ENCODE measurements around the gene PPM1N. TPM values are rescaled to one million over a fixed set of nuclear protein-coding genes. Genes with fewer than 3 reads are reported as not detected.

The PPM1N gene
- total RNA-seq, 3 donors from 2014 or later: 1.1 to 1.4 (median 1.3) TPM

- H3K27me3 Mint-ChIP-seq (ENCODE audit: low read depth): no peaks in the 10 kb centered on the region
- DNase-seq: no peak
- ATAC-seq: no peak
- H3K9me3 Mint-ChIP-seq: no peaks in the 10 kb centered on the region
- no peak overlapping the region for H3K4me3 Mint-ChIP-seq
- H3K36me3 Mint-ChIP-seq (ENCODE audit: insufficient read depth): peaks cover 16% of the 10 kb centered on the region
- H3K4me1 Mint-ChIP-seq (ENCODE audit: low read depth): peaks cover 45% of the 10 kb centered on the region
Measured at GRCh38 chr19:45474606-45475521, 23.4 kb upstream of the PPM1N start.

- Mint-ChIP-seq H3K36me3 (ENCODE audit: insufficient read depth) (peaks cover 16% of the 10 kb centered on the region), H3K9me3 (no peaks in the 10 kb centered on the region), H3K27me3 (ENCODE audit: low read depth) (no peaks in the 10 kb centered on the region), H3K4me3 (no peak overlapping the region), H3K4me1 (ENCODE audit: low read depth) (peaks cover 38% of the 10 kb centered on the region)
- no peak for DNase-seq
- no peak for ATAC-seq
Measured at GRCh38 chr19:45475537-45476291, 22.5 kb upstream of the PPM1N start.

- no peaks in the 10 kb centered on the region for H3K9me3 Mint-ChIP-seq
- H3K4me3 Mint-ChIP-seq: peak overlapping the region; percentile 37
- H3K27me3 Mint-ChIP-seq (ENCODE audit: low read depth): no peaks in the 10 kb centered on the region
- ATAC-seq (no peak), DNase-seq (no peak)
- peaks cover 36% of the 10 kb centered on the region for H3K4me1 Mint-ChIP-seq (ENCODE audit: low read depth)
- H3K36me3 Mint-ChIP-seq (ENCODE audit: insufficient read depth): peaks cover 16% of the 10 kb centered on the region
Measured at GRCh38 chr19:45476304-45476703, 21.9 kb upstream of the PPM1N start.

GRCh38 chr19:45477186-45477585, 21.1 kb upstream of the PPM1N start:
- no peak for DNase-seq
- Mint-ChIP-seq H3K4me3 (no peak overlapping the region), H3K4me1 (ENCODE audit: low read depth) (peaks cover 34% of the 10 kb centered on the region), H3K27me3 (ENCODE audit: low read depth) (no peaks in the 10 kb centered on the region), H3K36me3 (ENCODE audit: insufficient read depth) (peaks cover 7% of the 10 kb centered on the region), H3K9me3 (no peaks in the 10 kb centered on the region)
- ATAC-seq: no peak

- Mint-ChIP-seq H3K27me3 (ENCODE audit: low read depth) (no peaks in the 10 kb centered on the region), H3K36me3 (ENCODE audit: insufficient read depth) (peaks cover 3% of the 10 kb centered on the region), H3K4me1 (ENCODE audit: low read depth) (peaks cover 34% of the 10 kb centered on the region), H3K4me3 (peak overlapping the region; percentile 75), H3K9me3 (no peaks in the 10 kb centered on the region)
- peak; percentile 33 to 46 for ATAC-seq
- no peak for DNase-seq
Measured at GRCh38 chr19:45477713-45478453, 20.4 kb upstream of the PPM1N start.

- H3K9me3 Mint-ChIP-seq: no peaks in the 10 kb centered on the region
- DNase-seq (peak; percentile 90), ATAC-seq (peak; percentile 76 to 80)
- H3K36me3 Mint-ChIP-seq (ENCODE audit: insufficient read depth): peaks cover 2% of the 10 kb centered on the region
- H3K4me1 Mint-ChIP-seq (ENCODE audit: low read depth): peaks cover 34% of the 10 kb centered on the region
- no peaks in the 10 kb centered on the region for H3K27me3 Mint-ChIP-seq (ENCODE audit: low read depth)
- peak overlapping the region; percentile 75 for H3K4me3 Mint-ChIP-seq
Measured at GRCh38 chr19:45478454-45479238, 19.6 kb upstream of the PPM1N start.

- Mint-ChIP-seq H3K27me3 (ENCODE audit: low read depth) (peaks cover 2% of the 10 kb centered on the region), H3K9me3 (no peaks in the 10 kb centered on the region), H3K36me3 (ENCODE audit: insufficient read depth) (no peaks in the 10 kb centered on the region), H3K4me3 (no peak overlapping the region), H3K4me1 (ENCODE audit: low read depth) (peaks cover 19% of the 10 kb centered on the region)
- ATAC-seq: no peak
- DNase-seq: no peak
Measured at GRCh38 chr19:45483033-45483432, 15.2 kb upstream of the PPM1N start.

- Mint-ChIP-seq H3K4me1 (ENCODE audit: low read depth) (peaks cover 8% of the 10 kb centered on the region), H3K9me3 (no peaks in the 10 kb centered on the region), H3K4me3 (no peak overlapping the region), H3K36me3 (ENCODE audit: insufficient read depth) (no peaks in the 10 kb centered on the region), H3K27me3 (ENCODE audit: low read depth) (peaks cover 2% of the 10 kb centered on the region)
- DNase-seq (no peak), ATAC-seq (no peak)
Measured at GRCh38 chr19:45484273-45484945, 13.8 kb upstream of the PPM1N start.

- H3K4me1 Mint-ChIP-seq (ENCODE audit: low read depth): peaks cover 5% of the 10 kb centered on the region
- peak; percentile 100 for ATAC-seq
Measured at GRCh38 chr19:45485305-45486077, 12.8 kb upstream of the PPM1N start.

GRCh38 chr19:45488708-45489107, 9.5 kb upstream of the PPM1N start:
- H3K9me3 Mint-ChIP-seq: no peaks in the 10 kb centered on the region
- H3K4me1 Mint-ChIP-seq (ENCODE audit: low read depth): peaks cover 12% of the 10 kb centered on the region
- no peak overlapping the region for H3K4me3 Mint-ChIP-seq
- H3K36me3 Mint-ChIP-seq (ENCODE audit: insufficient read depth): no peaks in the 10 kb centered on the region
- no peak for DNase-seq
- H3K27me3 Mint-ChIP-seq (ENCODE audit: low read depth): peaks cover 12% of the 10 kb centered on the region
- ATAC-seq: no peak

More at GRCh38 chr19:45485305-45486077, 12.8 kb upstream of the PPM1N start:
- DNase-seq: peak; percentile 97
- H3K4me3 Mint-ChIP-seq: peak overlapping the region; percentile 89
- H3K9me3 Mint-ChIP-seq: no peaks in the 10 kb centered on the region
- peaks cover 2% of the 10 kb centered on the region for H3K27me3 Mint-ChIP-seq (ENCODE audit: low read depth)
- no peaks in the 10 kb centered on the region for H3K36me3 Mint-ChIP-seq (ENCODE audit: insufficient read depth)

- Mint-ChIP-seq H3K36me3 (ENCODE audit: insufficient read depth) (no peaks in the 10 kb centered on the region), H3K4me1 (ENCODE audit: low read depth) (peaks cover 13% of the 10 kb centered on the region), H3K27me3 (ENCODE audit: low read depth) (peaks cover 16% of the 10 kb centered on the region), H3K4me3 (no peak overlapping the region), H3K9me3 (no peaks in the 10 kb centered on the region)
- ATAC-seq: no peak
- no peak for DNase-seq
Measured at GRCh38 chr19:45489216-45489855, 8.9 kb upstream of the PPM1N start.

- peaks cover 23% of the 10 kb centered on the region for H3K27me3 Mint-ChIP-seq (ENCODE audit: low read depth)
- H3K36me3 Mint-ChIP-seq (ENCODE audit: insufficient read depth): no peaks in the 10 kb centered on the region
- DNase-seq (no peak), ATAC-seq (no peak)
- H3K4me1 Mint-ChIP-seq (ENCODE audit: low read depth): peaks cover 21% of the 10 kb centered on the region
- H3K9me3 Mint-ChIP-seq: no peaks in the 10 kb centered on the region
- H3K4me3 Mint-ChIP-seq: no peak overlapping the region
Measured at GRCh38 chr19:45492137-45492626, 6.1 kb upstream of the PPM1N start.

All from activated T-cell treated with anti-CD3 and anti-CD28 coated beads, Interleukin-2, amount 50 U/mL, for 4 hours (primary cell).